Osteocyte (in vitro differentiated cells): ENCODE measurements around the gene CNTFR. TPM values are rescaled to one million over a fixed set of nuclear protein-coding genes. Genes with fewer than 3 reads are reported as not detected.

Source experiments
- DNase-seq: peaks from one replicate; pipeline ENCODE4 v3.0.0; 2021; ENCODE audit warnings: mixed read lengths; ENCODE audit not compliant: unreplicated experiment; ENCODE audit errors: extremely low spot score
- H3K27ac Mint-ChIP-seq: one replicate; pipeline ENCODE4 v1.8.0; 2021; ENCODE audit warnings: mild to moderate bottlenecking, mixed read lengths; ENCODE audit not compliant: unreplicated experiment
- H3K27me3 Mint-ChIP-seq: one replicate; pipeline ENCODE4 v1.8.0; 2021; ENCODE audit warnings: mixed read lengths; ENCODE audit not compliant: unreplicated experiment
- H3K36me3 Mint-ChIP-seq: one replicate; pipeline ENCODE4 v1.8.0; 2021; ENCODE audit warnings: mixed read lengths; ENCODE audit not compliant: unreplicated experiment
- H3K4me1 Mint-ChIP-seq: one replicate; pipeline ENCODE4 v1.8.0; 2021; ENCODE audit warnings: mixed read lengths; ENCODE audit not compliant: unreplicated experiment
- H3K4me3 Mint-ChIP-seq: one replicate; pipeline ENCODE4 v1.8.0; 2021; ENCODE audit warnings: mild to moderate bottlenecking, moderate library complexity, mixed read lengths; ENCODE audit not compliant: unreplicated experiment
- H3K9me3 Mint-ChIP-seq: one replicate; pipeline ENCODE4 v1.8.0; 2021; ENCODE audit warnings: mixed read lengths; ENCODE audit not compliant: unreplicated experiment
- total RNA-seq: library from RNA; stranded (reverse); gene quantifications from 2 replicates; pipeline ENCODE4 v1.2.1, GENCODE V29; 2021
- TF ChIP-seq, protein P1 (sequence below): fragments of 200-600 bp; sonication (generic); IDR thresholded peaks from 2 replicates; pipeline ENCODE4 v1.5.0; 2021; ENCODE audit warnings: antibody characterized with exemption, mild to moderate bottlenecking, moderate library complexity

The CNTFR gene
- total RNA-seq, 1 donor from 2014 or later: not detected

DNA sequence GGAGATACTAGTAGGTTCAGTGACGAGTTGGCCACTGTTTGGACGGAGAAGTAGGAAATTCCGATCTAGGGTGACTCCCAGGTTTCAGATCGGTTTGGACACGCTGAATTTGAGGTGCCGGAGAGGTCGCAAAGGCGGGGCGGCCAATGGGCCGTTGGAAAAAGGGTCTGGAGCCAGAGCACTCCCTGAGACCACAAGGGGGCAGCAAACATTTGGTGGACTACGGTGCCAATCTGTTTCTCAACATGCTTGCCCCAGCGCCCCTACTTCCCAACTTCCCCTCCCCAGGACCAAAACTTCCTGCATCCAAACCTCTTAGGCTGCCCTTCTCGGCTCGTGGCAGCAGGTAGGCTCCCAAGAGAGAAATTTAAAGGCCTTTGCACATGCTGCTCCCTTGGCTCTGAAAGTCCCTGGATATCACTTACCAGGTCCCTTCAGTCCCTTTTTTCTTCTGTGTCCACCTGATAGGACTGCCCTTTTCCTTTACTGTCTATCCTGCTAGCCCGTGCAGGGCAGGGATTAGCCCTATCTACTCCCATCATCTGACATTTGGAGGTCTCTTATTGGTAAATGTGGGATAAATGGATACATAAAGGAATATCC is 23.4 kb upstream of the CNTFR start:
- DNase-seq: no peak
- H3K27me3 Mint-ChIP-seq: no peaks in the 10 kb centered on the region
- H3K9me3 Mint-ChIP-seq: no peaks in the 10 kb centered on the region
- TF ChIP-seq, protein P1, sequence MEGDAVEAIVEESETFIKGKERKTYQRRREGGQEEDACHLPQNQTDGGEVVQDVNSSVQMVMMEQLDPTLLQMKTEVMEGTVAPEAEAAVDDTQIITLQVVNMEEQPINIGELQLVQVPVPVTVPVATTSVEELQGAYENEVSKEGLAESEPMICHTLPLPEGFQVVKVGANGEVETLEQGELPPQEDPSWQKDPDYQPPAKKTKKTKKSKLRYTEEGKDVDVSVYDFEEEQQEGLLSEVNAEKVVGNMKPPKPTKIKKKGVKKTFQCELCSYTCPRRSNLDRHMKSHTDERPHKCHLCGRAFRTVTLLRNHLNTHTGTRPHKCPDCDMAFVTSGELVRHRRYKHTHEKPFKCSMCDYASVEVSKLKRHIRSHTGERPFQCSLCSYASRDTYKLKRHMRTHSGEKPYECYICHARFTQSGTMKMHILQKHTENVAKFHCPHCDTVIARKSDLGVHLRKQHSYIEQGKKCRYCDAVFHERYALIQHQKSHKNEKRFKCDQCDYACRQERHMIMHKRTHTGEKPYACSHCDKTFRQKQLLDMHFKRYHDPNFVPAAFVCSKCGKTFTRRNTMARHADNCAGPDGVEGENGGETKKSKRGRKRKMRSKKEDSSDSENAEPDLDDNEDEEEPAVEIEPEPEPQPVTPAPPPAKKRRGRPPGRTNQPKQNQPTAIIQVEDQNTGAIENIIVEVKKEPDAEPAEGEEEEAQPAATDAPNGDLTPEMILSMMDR: peak; percentile 90
- peaks cover 12% of the 10 kb centered on the region for H3K36me3 Mint-ChIP-seq
- peak overlapping the region; percentile 89 for H3K27ac Mint-ChIP-seq
- H3K4me1 Mint-ChIP-seq: peaks cover 19% of the 10 kb centered on the region
- H3K4me3 Mint-ChIP-seq: peak overlapping the region; percentile 79

DNA sequence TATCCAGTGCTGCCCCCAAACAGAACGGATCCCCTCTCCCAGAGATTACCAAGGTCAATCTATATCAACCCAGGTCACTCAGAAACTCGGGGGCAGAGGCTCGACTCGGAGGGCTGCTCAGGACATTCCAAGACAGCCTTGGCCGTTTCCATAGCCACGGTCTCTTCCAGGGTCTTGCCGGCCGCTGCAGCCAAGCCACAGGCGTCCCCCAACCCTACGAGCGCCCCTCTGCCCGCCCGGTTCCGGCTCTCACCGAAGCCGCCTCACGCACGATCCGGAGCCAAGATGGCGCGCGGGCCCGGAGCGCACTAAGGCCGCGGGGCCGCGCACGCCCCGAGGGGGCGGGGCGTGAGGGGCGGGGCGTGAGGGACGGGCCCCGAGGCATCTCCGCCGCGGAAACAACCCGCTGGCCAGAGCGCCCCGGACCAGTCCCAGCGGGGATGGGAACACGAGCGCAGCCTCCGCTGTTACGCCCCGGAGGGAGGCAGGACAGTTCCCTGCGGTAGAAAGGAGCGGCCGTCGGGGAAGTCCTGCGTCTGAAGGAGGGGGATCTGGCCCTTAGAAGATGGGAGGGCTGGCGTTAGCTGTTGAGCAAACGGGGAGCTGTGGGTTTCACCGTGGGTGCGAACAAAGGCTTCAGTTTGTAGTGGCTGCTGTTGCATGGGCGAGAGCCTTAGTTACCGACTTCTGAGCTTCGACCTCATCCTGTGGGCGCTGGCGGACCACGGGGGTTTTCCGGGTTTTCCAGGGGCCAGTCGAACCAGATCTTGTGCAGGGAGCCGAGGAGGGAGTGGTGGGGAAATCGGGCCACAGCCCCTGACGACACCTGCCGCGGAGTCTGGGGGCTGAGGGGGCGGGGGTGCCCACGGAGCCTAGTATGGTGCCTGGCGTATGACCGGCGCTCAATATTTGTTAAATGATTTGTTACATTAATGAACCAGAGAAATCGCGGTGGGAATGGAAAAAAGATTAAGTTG is 22.6 kb upstream of the CNTFR start, which contains the start of gene RPP25L:
Gene RPP25L, minus strand, starts transcription at position 287 of the 977 bp plus-strand sequence. CDS start 801 bp downstream, outside the sequence.
- peak; percentile 95 for DNase-seq
- H3K27ac Mint-ChIP-seq: peak within 1 kb of the TSS; percentile 89
- H3K4me1 Mint-ChIP-seq: peaks cover 19% of the 10 kb centered on the region
- no peaks in the 10 kb centered on the region for H3K27me3 Mint-ChIP-seq
- H3K4me3 Mint-ChIP-seq: peak within 1 kb of the TSS; percentile 79
- H3K9me3 Mint-ChIP-seq: no peaks in the 10 kb centered on the region
- H3K36me3 Mint-ChIP-seq: peaks cover 12% of the 10 kb centered on the region
- TF ChIP-seq, protein P1: no peak

DNA sequence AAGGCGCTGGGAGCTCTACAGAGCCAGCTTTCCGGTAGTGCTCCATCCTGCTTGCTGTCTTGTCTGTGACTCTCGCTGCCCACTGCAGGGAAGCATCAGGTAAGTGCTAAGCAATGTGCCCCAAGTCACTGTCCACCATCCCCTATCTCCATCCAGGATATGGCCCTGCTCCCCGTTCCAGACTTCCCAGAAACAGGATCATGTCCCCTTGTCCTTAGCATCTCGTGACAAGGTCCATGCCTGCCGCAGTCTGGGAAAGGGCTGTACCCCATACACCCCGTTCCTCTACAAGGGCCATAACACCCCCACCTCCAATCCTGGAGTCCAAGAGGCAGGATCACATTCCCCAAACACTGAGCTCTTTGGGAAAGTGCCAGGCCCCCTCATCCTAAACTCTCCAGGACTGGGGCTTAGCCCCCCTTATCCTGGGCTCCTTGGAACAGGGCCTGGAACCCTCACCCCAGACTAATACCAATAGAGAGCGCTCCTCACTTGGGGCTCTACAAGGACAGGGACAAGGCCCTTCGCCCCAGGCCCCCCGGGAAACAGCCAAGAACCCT is 21.8 kb upstream of the CNTFR start:
- Mint-ChIP-seq H3K4me3 (peak overlapping the region; percentile 79), H3K9me3 (no peaks in the 10 kb centered on the region), H3K36me3 (peaks cover 7% of the 10 kb centered on the region), H3K4me1 (peaks cover 19% of the 10 kb centered on the region), H3K27ac (peak overlapping the region; percentile 89), H3K27me3 (no peaks in the 10 kb centered on the region)
- DNase-seq: no peak
- TF ChIP-seq, protein P1: no peak

DNA sequence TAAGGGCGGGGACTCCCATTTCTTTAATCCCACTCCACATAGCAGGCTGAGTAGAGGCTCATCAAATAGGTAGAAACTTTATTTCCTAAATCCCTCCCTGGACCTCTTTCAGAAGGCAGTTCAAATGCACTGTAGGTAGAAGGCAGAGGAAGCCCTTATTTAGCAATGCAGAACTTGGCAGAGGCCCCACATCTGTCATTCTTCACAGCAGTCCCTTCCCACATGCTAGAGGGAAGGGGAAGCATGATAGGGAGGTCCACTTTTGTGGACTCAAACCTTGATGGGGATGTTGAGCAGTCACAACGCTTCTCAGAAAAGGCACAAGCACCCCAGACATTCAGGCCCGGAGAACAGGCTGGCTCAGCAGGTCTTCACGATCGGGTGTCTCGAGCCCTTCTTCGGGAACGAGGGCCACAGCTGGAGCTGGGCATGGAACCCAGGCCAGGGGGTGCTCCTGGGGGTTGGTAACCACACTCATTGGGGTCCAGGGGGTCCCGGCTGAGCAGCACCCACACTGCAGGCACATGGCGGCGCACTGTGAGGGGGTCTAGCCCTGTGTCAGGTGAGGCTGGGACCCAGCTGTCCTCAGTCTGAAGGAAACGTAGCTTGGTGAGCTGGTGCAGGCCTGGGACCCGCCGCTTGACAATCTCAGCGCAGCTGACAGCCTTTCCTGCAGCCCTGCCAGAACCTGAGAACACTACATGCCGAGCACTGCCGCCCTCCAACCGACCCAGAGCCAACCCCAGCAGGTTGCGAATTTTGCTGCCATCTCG is 21.1 kb upstream of the CNTFR start:
- H3K27ac Mint-ChIP-seq: no peak overlapping the region
- TF ChIP-seq, protein P1: no peak
- no peak for DNase-seq
- peaks cover 19% of the 10 kb centered on the region for H3K4me1 Mint-ChIP-seq
- no peaks in the 10 kb centered on the region for H3K9me3 Mint-ChIP-seq
- H3K36me3 Mint-ChIP-seq: peaks cover 5% of the 10 kb centered on the region
- H3K27me3 Mint-ChIP-seq: no peaks in the 10 kb centered on the region
- H3K4me3 Mint-ChIP-seq: peak overlapping the region; percentile 26
